ENCODE results near the gene EDNRA.

GRCh38 chr4:147498031-147498660, 17.2 kb downstream of the EDNRA start:
- TF ChIP-seq PKNOX1 (IDR thresholded peaks at IDR 0.05) (no peak), TARDBP (IDR thresholded peaks at IDR 0.05) (no peak), SUZ12 (IDR thresholded peaks at IDR 0.05) (no peak), FOXK2 (IDR thresholded peaks at IDR 0.05) (no peak), LEF1 (IDR thresholded peaks at IDR 0.05; ENCODE audit: borderline replicate concordance) (no peak), SP1 (IDR thresholded peaks at IDR 0.05) (no peak), FOXM1 (IDR thresholded peaks at IDR 0.05; ENCODE audit: borderline replicate concordance) (no peak), BHLHE40 (IDR thresholded peaks at IDR 0.05; ENCODE audit: borderline replicate concordance) (no peak), ZNF384 (IDR thresholded peaks at IDR 0.05) (no peak)

Data from HEK293T (cell line).